ENCODE results near the gene CIAO2A.

CIAO2A gene

GRCh38 chr15:64136347-64136746, 42.7 kb upstream of the CIAO2A start:
- no peak for TF ChIP-seq SIN3A (IDR thresholded peaks at IDR 0.05; ENCODE audit: borderline replicate concordance, insufficient read depth, low read length)
- no peak for TF ChIP-seq REST (IDR thresholded peaks at IDR 0.05; ENCODE audit: insufficient read depth in 1 of 2, low read depth in 2 of 2, low read length in 2 of 2)
- no peak for TF ChIP-seq POLR2AphosphoS5 (IDR thresholded peaks at IDR 0.05; ENCODE audit: low read depth, low read length)
- TF ChIP-seq TAF1 (IDR thresholded peaks at IDR 0.05; ENCODE audit: borderline replicate concordance, insufficient read depth, low read length) = no peak
- no peak for TF ChIP-seq FOXP2 (optimal IDR thresholded peaks at IDR 0.05; ENCODE audit: borderline replicate concordance, extremely low read depth, extremely low read length, insufficient read depth)

- TF ChIP-seq FOXP2 (optimal IDR thresholded peaks at IDR 0.05; ENCODE audit: borderline replicate concordance, extremely low read depth, extremely low read length, insufficient read depth) = no peak
These were observed 40.7 kb upstream of the CIAO2A start for GRCh38 chr15:64134345-64134829.

- TF ChIP-seq FOXP2 (optimal IDR thresholded peaks at IDR 0.05; ENCODE audit: borderline replicate concordance, extremely low read depth, extremely low read length, insufficient read depth) (no peak), REST (IDR thresholded peaks at IDR 0.05; ENCODE audit: insufficient read depth in 1 of 2, low read depth in 2 of 2, low read length in 2 of 2) (no peak), TAF1 (IDR thresholded peaks at IDR 0.05; ENCODE audit: borderline replicate concordance, insufficient read depth, low read length) (no peak), POLR2AphosphoS5 (IDR thresholded peaks at IDR 0.05; ENCODE audit: low read depth, low read length) (no peak), SIN3A (IDR thresholded peaks at IDR 0.05; ENCODE audit: borderline replicate concordance, insufficient read depth, low read length) (no peak)
These were observed 40.1 kb upstream of the CIAO2A start for GRCh38 chr15:64133623-64134344.

GRCh38 chr15:64132217-64132616, 38.6 kb upstream of the CIAO2A start:
- TF ChIP-seq TAF1 (IDR thresholded peaks at IDR 0.05; ENCODE audit: borderline replicate concordance, insufficient read depth, low read length) = no peak
- no peak for TF ChIP-seq POLR2AphosphoS5 (IDR thresholded peaks at IDR 0.05; ENCODE audit: low read depth, low read length)
- TF ChIP-seq FOXP2 (optimal IDR thresholded peaks at IDR 0.05; ENCODE audit: borderline replicate concordance, extremely low read depth, extremely low read length, insufficient read depth) = no peak
- no peak for TF ChIP-seq SIN3A (IDR thresholded peaks at IDR 0.05; ENCODE audit: borderline replicate concordance, insufficient read depth, low read length)
- no peak for TF ChIP-seq REST (IDR thresholded peaks at IDR 0.05; ENCODE audit: insufficient read depth in 1 of 2, low read depth in 2 of 2, low read length in 2 of 2)

GRCh38 chr15:64131547-64131946, 37.9 kb upstream of the CIAO2A start:
- no peak for TF ChIP-seq POLR2AphosphoS5 (IDR thresholded peaks at IDR 0.05; ENCODE audit: low read depth, low read length)
- TF ChIP-seq SIN3A (IDR thresholded peaks at IDR 0.05; ENCODE audit: borderline replicate concordance, insufficient read depth, low read length) = no peak

- no peak for TF ChIP-seq FOXP2 (optimal IDR thresholded peaks at IDR 0.05; ENCODE audit: borderline replicate concordance, extremely low read depth, extremely low read length, insufficient read depth)
- no peak for TF ChIP-seq SIN3A (IDR thresholded peaks at IDR 0.05; ENCODE audit: borderline replicate concordance, insufficient read depth, low read length)
- TF ChIP-seq POLR2AphosphoS5 (IDR thresholded peaks at IDR 0.05; ENCODE audit: low read depth, low read length) = no peak
- no peak for TF ChIP-seq REST (IDR thresholded peaks at IDR 0.05; ENCODE audit: insufficient read depth in 1 of 2, low read depth in 2 of 2, low read length in 2 of 2)
- no peak for TF ChIP-seq TAF1 (IDR thresholded peaks at IDR 0.05; ENCODE audit: borderline replicate concordance, insufficient read depth, low read length)
These were observed 36.5 kb upstream of the CIAO2A start for GRCh38 chr15:64130159-64130558.

All from PFSK-1 (cell line).